B cell (primary cell): ENCODE data around the gene PYGO2. TPM values are rescaled to one million over a fixed set of nuclear protein-coding genes. Genes with fewer than 3 reads are reported as not detected.
A peak's percentile ranks its signal among the peaks of the same experiment; 100 is the strongest.

Source experiments
- ATAC-seq: fragments of 200-7000 bp; cut with Tn5 transposase; one replicate; pipeline ENCODE4 v1.10.0; 2021; ENCODE audit warnings: low read depth, mild to moderate bottlenecking, moderate number of reproducible peaks, moderate library complexity
- CTCF ChIA-PET: fragments of 350-600 bp; sonication (Branson Sonifier 250); formaldehyde crosslinking; loops from one replicate; lab custom pipeline; 2021; ENCODE audit warnings: antibody characterized with exemption, inconsistent platforms; lab: Charles Lee
- POLR2A ChIA-PET: fragments of 350-600 bp; sonication (Branson Sonifier 250); formaldehyde crosslinking; loops from one replicate; lab custom pipeline; 2021; ENCODE audit warnings: antibody characterized with exemption; lab: Charles Lee
- DNase-seq: peaks from one replicate; pipeline ENCODE4 v3.0.0; 2013
- H2AFZ ChIP-seq: 2 replicates; pipeline ENCODE4 v1.6.1; 2012; ENCODE audit warnings: mild to moderate bottlenecking, low read depth, low read length; ENCODE audit not compliant: insufficient read depth, poor library complexity, severe bottlenecking
- H3K27ac ChIP-seq, 2 donors: 1 replicate in 1 of 2; 2 replicates in 1 of 2; pipeline ENCODE4 v1.5.1; 2012 to 2013; ENCODE audit warnings: low read length in 2 of 2, mild to moderate bottlenecking in 2 of 2, moderate library complexity in 1 of 2
- H3K27me3 ChIP-seq, 4 experiments: fragments of 200-600 bp in 1 of 4; sonication (generic) in 1 of 4; replicated peaks in 1 of 4; 1 replicate in 2 of 4; 2 replicates in 2 of 4; pipeline versions ENCODE4 v1.6.1 to v1.7.0; 2013 to 2016; ENCODE audit warnings: low read length in 3 of 4, mild to moderate bottlenecking in 2 of 4, mixed read lengths in 1 of 4, moderate library complexity in 1 of 4; ENCODE audit not compliant: insufficient read depth in 4 of 4, control insufficient read depth in 3 of 4; ENCODE audit errors: control extremely low read depth in 1 of 4
- H3K36me3 ChIP-seq, 2 experiments: replicated peaks in 1 of 2; 1 replicate in 1 of 2; 2 replicates in 1 of 2; pipeline versions ENCODE4 v1.6.1 to v1.7.1; 2013; ENCODE audit warnings: low read length in 1 of 2; ENCODE audit not compliant: insufficient read depth in 2 of 2, control insufficient read depth in 1 of 2; ENCODE audit errors: control extremely low read depth in 1 of 2, extremely low read depth in 1 of 2
- H3K4me1 ChIP-seq, 2 donors: fragments of 200-600 bp in 1 of 2; sonication (generic) in 1 of 2; 1 replicate in 1 of 2; 2 replicates in 1 of 2; pipeline versions ENCODE4 v1.5.1 to v1.6.1; 2013 to 2017; ENCODE audit warnings: low read length in 2 of 2; ENCODE audit not compliant: control insufficient read depth in 2 of 2, insufficient read depth in 2 of 2
- H3K4me2 ChIP-seq: replicated peaks from 2 replicates; pipeline ENCODE3; 2012; ENCODE audit warnings: mild to moderate bottlenecking, low read depth, low read length; ENCODE audit not compliant: poor library complexity, severe bottlenecking
- H3K4me3 ChIP-seq, 5 experiments: fragments of 200-600 bp in 1 of 5; sonication (generic) in 1 of 5; 1 replicate in 3 of 5; 2 replicates in 2 of 5; pipeline versions ENCODE4 v1.5.1 to v1.7.0; 2011 to 2016; ENCODE audit warnings: low read length in 4 of 5, mild to moderate bottlenecking in 4 of 5, low read depth in 2 of 5, control low read depth in 1 of 5, moderate library complexity in 1 of 5; ENCODE audit not compliant: insufficient read depth in 1 of 5; ENCODE audit errors: control extremely low read depth in 1 of 5, extremely low read depth in 1 of 5
- H3K79me2 ChIP-seq: fragments of 200-600 bp; sonication (generic); one replicate; pipeline ENCODE4 v1.6.0; 2016; ENCODE audit warnings: low read length; ENCODE audit not compliant: control insufficient read depth, insufficient read depth
- H3K9ac ChIP-seq: fragments of 200-600 bp; sonication (generic); 2 replicates; pipeline ENCODE4 v1.6.1; 2017; ENCODE audit warnings: mild to moderate bottlenecking, low read length, moderate library complexity
- H3K9me3 ChIP-seq, 3 donors: one replicate each; pipeline versions ENCODE4 v1.6.1 to v1.7.1; 2013; ENCODE audit warnings: low read length in 2 of 3; ENCODE audit not compliant: control insufficient read depth in 2 of 3, insufficient read depth in 1 of 3; ENCODE audit errors: control extremely low read depth in 1 of 3
- H4K20me1 ChIP-seq: 2 replicates; pipeline ENCODE4 v1.6.0; 2012; ENCODE audit warnings: mild to moderate bottlenecking, low read length; ENCODE audit not compliant: insufficient read depth, control insufficient read depth, poor library complexity, severe bottlenecking
- H3K27ac Mint-ChIP-seq: one replicate; pipeline ENCODE4 v1.8.0; 2021; ENCODE audit warnings: mixed read lengths
- H3K27me3 Mint-ChIP-seq: one replicate; pipeline ENCODE4 v1.8.0; 2021; ENCODE audit warnings: mixed read lengths
- H3K4me1 Mint-ChIP-seq: one replicate; pipeline ENCODE4 v1.8.0; 2021; ENCODE audit warnings: mixed read lengths
- H3K4me3 Mint-ChIP-seq: one replicate; pipeline ENCODE4 v1.8.0; 2021; ENCODE audit warnings: mixed read lengths
- H3K9me3 Mint-ChIP-seq: one replicate; pipeline ENCODE4 v1.8.0; 2022; ENCODE audit warnings: mixed read lengths; ENCODE audit not compliant: insufficient read depth
- CTCF ChIP-seq: fragments of 200-600 bp; IDR thresholded peaks from one replicate; pipeline ENCODE4 v1.8.0; 2022; ENCODE audit warnings: antibody characterized with exemption, mild to moderate bottlenecking
- EZH2 ChIP-seq: IDR thresholded peaks from 2 replicates; pipeline ENCODE4 v1.6.1; 2012; ENCODE audit warnings: borderline replicate concordance, low read depth, mild to moderate bottlenecking, moderate library complexity, low read length; ENCODE audit not compliant: insufficient read depth, poor library complexity, severe bottlenecking
- WGBS: methylation state at CpG from one replicate; pipeline ENCODE4 v1.1.5; 2013; ENCODE audit warnings: missing lambda C conversion rate; ENCODE audit not compliant: insufficient coverage; 5-methylcytosine and 5-hydroxymethylcytosine counted together
- intact Hi-C: fragments of 100-400 bp; cut with micrococcal nuclease; formaldehyde crosslinking; loops from one replicate; pipeline ENCODE4 v1.10.0; 2022
- polyA plus RNA-seq: library from polyadenylated mRNA; depleted of rRNA; stranded (reverse); fragments of >200 nt; gene quantifications from 2 replicates; pipeline ENCODE4 v1.2.3, GENCODE V29; 2012
- total RNA-seq, 2 donors: library from RNA; stranded (reverse); fragments of 120-200 nt in 1 of 2; gene quantifications; 1 replicate in 1 of 2; 2 replicates in 1 of 2; pipeline versions ENCODE4 v1.2.3 to v1.2.4, GENCODE V29; 2013 to 2022

The PYGO2 gene
- total and polyA plus RNA-seq, 2 donors (not counting 1 experiment from before 2014, with no cell fraction given), result 22.2 to 52.7 TPM

- H3K79me2 ChIP-seq, result peaks cover 71% of the 10 kb centered on the region
- H3K4me3 Mint-ChIP-seq, result no peak overlapping the region
- H3K27ac ChIP-seq, result peak overlapping the region in 1 of 2 donors; percentile 14
Measured at GRCh38 chr1:154969860-154970452, 8.4 kb upstream of the PYGO2 start.

More at GRCh38 chr1:154969860-154970452, 8.4 kb upstream of the PYGO2 start:
- Histone ChIP-seq H2AFZ (no peak overlapping the region), H3K4me2 (no peak overlapping the region), H3K4me1 (peaks cover 13 to 33% of the 10 kb centered on the region in 2 donors), H3K9ac (no peak overlapping the region), H3K4me3 (no peak overlapping the region), H3K9me3 (no peaks in the 10 kb centered on the region), H3K36me3 (peaks cover 2 to 52% of the 10 kb centered on the region in 2 experiments), H4K20me1 (peaks cover 39% of the 10 kb centered on the region), H3K27me3 (no peaks in the 10 kb centered on the region)
- intact Hi-C loops, result loop anchor here (5.0 kb wide), 1 partner anchor 202 kb away; the partner anchor contains the start of genes KRTCAP2 and TRIM46
- TF ChIP-seq EZH2 (no peak), CTCF (no peak)
- no peaks in the 10 kb centered on the region for H3K9me3 Mint-ChIP-seq
- whole genome bisulfite sequencing, result 71% methylated on average over 10 of the region's 22 CpGs
- peaks cover 27% of the 10 kb centered on the region for H3K4me1 Mint-ChIP-seq
- ATAC-seq, result no peak
- H3K27ac Mint-ChIP-seq, result no peak overlapping the region
- ChIA-PET CTCF (interaction anchor here (0.9 to 8.7 kb wide), 4 partner anchors 7 to 48 kb away, joined by 3 to 110 read pairs (median 20); partner anchors contain the start of gene PYGO2), POLR2A (no interaction called here)
- DNase-seq, result no peak
- H3K27me3 Mint-ChIP-seq, result no peaks in the 10 kb centered on the region
